DMS153 treated with DMSO at 0.1 percent for 48 hours (cell line): ENCODE measurements around the gene GZF1.

Source experiments
- DNase-seq: peaks from one replicate; lab custom pipeline; 2025; ENCODE audit not compliant: unreplicated experiment; lab: John Stamatoyannopoulos, UW

GZF1 gene

GRCh38 chr20:23368316-23369071 is 6.5 kb downstream of the GZF1 start:
- no peak for DNase-seq

- DNase-seq: no peak
These were observed 7.3 kb downstream of the GZF1 start for GRCh38 chr20:23369072-23369823.

- DNase-seq: no peak
These were observed 8.3 kb downstream of the GZF1 start for GRCh38 chr20:23370274-23370673.

- no peak for DNase-seq
These were observed 8.9 kb downstream of the GZF1 start for GRCh38 chr20:23370873-23371272.

DNA sequence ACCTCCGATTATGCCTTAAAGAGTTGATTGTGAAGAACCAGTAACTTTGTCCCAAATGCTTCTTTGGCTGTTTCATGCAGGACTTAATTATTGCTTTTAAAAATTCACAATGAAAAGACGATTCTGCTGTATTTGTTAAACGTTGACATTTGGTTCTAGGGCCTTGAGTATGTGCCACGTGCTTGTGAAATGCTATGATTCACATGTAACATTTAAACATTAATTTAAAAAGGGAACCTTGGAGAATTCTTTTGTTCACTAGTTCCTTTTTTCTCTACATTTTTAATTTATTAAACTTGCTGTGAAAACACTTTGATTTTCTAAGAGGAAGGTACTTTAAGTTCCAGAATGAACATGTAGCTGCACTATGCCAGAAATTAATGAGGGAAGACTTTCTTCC is 9.5 kb downstream of the GZF1 start:
- no peak for DNase-seq

GRCh38 chr20:23374441-23374840 is 12.5 kb downstream of the GZF1 start:
- DNase-seq: no peak

DNA sequence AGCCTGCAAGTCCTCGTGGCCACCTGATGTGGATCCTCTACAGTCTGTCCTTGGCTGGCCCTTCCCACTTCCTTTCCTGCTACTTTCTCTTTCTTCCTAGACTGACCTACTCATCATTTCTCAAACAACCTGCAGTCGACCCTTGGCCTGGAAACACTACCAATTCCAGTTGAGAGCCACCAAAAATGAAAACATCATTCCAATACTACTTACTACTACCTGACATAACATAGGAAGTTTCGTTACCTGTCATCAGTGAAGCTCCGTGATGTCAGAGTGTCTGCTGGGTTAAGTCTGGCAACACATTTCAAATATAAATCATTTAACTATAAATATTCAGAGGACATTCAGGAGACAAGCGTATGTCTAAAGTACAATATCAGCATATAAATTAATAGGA is 13.8 kb downstream of the GZF1 start:
- DNase-seq: no peak

GRCh38 chr20:23379772-23380171 is 17.8 kb downstream of the GZF1 start:
- no peak for DNase-seq

DNA sequence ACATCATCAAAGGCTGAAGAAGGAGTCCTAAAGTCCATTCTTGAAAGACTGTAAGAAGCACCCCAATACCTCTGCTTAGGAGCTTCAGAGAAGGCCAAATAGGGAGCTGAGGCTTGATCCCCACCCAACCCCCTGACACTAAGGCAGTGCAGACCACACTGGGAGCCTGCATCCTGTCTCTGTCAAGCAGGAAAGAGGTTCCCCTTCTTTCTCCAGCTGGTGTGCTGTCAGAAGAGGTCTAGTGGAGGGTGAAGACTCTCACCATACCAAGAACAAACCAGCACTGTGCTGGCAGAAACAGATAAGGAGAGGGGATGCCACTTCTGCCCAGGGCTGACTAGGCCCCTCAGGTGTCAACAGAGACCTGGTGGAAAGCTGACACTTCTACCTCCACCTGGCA is 19.9 kb downstream of the GZF1 start:
- DNase-seq: no peak

GRCh38 chr20:23386304-23387117 is 24.5 kb downstream of the GZF1 start:
- no peak for DNase-seq

- no peak for DNase-seq
These were observed 25.1 kb downstream of the GZF1 start for GRCh38 chr20:23387118-23387443.

DNA sequence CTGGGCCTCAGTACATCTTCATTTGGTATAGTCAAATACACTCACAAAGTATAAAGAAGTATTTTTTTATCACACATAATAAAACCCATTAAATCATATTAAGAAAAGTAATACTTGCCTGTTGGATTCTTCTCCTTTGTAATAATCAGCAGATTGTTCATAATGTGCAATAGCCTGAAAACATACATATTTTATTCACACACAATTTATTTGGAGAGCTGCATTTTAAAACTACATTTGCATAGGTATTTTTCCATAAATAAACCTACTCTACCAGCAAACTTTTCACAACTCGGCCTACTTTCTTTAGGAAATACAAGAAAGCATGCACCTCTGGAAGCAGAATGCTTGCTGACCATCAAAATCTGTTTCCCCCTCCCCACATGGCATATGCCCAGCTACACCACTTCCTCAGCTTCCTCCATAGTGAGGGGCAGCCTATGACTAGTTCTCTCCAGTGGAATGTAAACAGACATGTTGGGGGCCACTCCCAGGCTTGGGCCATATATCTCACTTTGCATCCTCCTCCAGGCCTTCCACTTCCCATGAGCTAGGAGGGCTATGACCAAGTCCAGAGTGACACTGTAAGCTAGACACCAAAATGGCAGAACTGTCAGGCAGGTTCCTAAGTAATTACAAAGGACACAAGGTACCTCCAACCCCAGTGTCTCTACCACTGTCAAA is 28.3 kb downstream of the GZF1 start:
- DNase-seq: no peak

DNA sequence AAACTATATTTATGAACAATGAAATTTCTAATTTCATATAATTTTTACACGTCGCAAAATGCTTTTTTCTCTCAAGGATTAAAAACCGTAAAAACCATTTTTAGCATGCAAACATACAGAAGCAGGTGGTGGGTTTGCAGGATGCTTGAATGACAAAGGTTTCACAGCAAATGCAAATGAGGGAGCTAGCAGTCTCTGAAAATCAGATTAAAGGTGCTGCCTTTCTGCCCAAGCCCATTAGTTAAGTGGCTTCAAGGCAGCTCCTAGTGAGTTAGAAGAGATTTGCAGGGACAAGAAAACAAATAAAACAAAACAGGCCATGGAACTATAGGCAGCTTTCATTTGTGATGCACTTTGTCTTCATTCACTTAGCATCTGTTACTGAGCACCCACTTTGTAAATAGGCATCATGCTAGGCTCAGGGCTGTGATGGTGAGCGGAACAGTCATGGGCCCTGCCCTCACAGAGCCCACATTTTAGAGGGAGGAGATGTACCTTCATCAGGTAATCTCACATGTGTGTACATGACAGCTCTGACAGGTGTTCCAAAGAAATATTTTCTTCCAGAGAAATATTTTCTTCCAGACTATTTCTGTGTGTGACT is 29.8 kb downstream of the GZF1 start:
- DNase-seq: no peak

DNA sequence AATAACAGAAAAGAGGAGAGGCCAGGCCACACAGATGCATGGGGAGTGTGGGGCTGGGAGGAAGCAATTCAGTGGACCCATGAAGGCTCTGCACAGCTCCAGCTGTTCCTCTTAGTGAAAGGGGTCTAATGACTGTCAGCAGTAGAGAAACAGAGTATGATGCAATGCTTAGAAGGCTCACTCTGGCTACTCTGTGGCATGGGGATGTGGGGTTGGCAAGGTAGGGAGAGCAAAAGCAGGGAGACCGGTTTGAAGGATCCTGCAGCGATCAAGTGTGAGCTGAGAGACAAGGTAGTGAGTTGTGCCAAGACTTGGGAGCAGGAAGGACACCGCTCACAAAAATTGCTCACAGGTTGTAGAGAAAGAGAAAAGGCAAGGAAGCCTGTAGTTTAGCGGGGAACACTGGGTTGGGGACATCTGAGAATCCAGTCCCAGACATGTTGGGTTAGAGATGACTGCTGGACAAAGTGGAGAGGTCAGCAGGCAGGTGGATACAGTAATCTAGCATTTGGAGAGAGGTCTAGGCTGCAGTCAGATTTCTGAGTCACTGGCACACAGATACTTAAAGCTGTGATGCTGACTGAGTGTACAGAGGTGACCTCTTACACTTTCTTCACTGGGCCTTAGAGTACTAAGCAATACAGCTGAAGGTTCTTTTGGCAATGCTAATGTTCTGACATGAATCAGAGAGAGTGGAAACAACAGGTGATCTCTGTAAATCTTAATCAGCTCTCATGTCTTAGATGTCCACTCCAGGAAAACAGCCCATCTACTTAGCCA is 32.2 kb downstream of the GZF1 start:
- no peak for DNase-seq

DNA sequence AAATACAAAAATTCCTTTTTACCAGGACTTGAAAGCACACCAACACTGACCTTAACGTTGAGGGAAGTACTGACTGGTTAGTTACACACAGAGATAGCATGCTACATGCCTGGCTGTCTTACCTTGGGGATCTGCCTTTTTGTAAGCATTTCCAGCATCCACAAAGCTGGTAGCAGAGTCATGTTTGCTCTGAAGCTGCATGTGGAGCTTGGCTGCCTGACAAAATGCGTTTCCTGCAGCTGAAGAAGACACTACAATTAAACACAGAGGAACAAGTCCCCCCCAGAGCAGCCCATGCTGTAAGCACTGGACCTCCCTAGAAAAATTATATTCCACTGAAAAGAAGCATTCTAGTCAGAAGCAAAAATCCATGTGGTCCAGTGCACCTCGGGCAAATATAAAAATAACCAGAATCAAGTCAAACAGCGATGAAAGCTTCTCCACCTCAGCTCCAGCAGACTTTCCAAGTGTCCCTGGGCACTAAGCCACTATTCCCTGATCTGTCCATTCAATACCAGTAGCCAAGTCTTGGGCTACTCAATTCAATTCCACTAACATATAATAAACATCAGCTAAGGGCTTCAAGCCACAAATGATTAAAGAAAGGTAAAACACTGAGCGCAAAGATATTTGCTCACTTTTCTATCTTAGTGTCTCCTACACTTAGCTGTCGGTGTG is 35.1 kb downstream of the GZF1 start:
- no peak for DNase-seq

GRCh38 chr20:23397961-23398360 is 36.0 kb downstream of the GZF1 start:
- no peak for DNase-seq

GRCh38 chr20:23399568-23400241 is 37.7 kb downstream of the GZF1 start:
- DNase-seq: no peak

GRCh38 chr20:23401051-23401450 is 39.1 kb downstream of the GZF1 start:
- DNase-seq: no peak

DNA sequence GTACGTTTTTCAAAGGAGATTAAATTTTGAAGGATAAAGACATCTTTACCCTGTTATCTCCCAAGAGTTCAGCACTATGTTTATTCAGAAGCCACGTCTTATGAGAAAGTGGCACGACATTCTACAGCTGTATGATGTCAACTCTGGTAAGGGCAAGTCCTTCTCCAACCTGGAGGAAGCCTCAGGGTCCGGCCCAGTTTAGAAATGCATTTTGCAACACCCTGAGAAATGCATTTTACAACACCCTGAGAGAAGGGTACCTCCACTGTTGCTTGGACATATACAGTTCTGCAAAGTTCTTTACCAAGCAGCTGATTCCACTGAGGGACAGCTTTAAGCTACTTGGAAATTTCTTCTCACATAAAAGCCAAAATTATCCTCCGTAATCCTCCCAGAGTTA is 41.8 kb downstream of the GZF1 start:
- no peak for DNase-seq
